Loucy (cell line): ENCODE data around the gene ENOX1.

ENCODE experiments used
- H2AFZ ChIP-seq: fragments of 200-600 bp; sonication (generic); 2 replicates; pipeline ENCODE4 v1.6.0; 2016; ENCODE audit warnings: antibody characterized with exemption, mild to moderate bottlenecking, low read length, moderate library complexity
- H3F3A ChIP-seq: fragments of 200-600 bp; 2 replicates; pipeline ENCODE4 v1.6.0; 2016; ENCODE audit warnings: antibody characterized with exemption, low read depth, mild to moderate bottlenecking
- H3K27me3 ChIP-seq: fragments of 200-600 bp; sonication (generic); 2 replicates; pipeline ENCODE4 v1.6.1; 2014; ENCODE audit warnings: low read length, mild to moderate bottlenecking; ENCODE audit not compliant: insufficient read depth, poor library complexity, severe bottlenecking
- H3K36me3 ChIP-seq: fragments of 200-600 bp; sonication (generic); 2 replicates; pipeline ENCODE4 v1.6.1; 2016; ENCODE audit warnings: low read length; ENCODE audit not compliant: insufficient read depth
- H3K4me1 ChIP-seq: fragments of 200-600 bp; sonication (generic); 2 replicates; pipeline ENCODE4 v1.5.1; 2014; ENCODE audit warnings: low read length, mild to moderate bottlenecking; ENCODE audit not compliant: insufficient read depth, poor library complexity, severe bottlenecking
- H3K4me2 ChIP-seq: fragments of 200-600 bp; sonication (generic); 2 replicates; pipeline ENCODE4 v1.6.0; 2014; ENCODE audit warnings: antibody characterized with exemption, low read length, low read depth, mild to moderate bottlenecking; ENCODE audit not compliant: poor library complexity, severe bottlenecking
- H3K4me3 ChIP-seq: fragments of 200-600 bp; sonication (generic); 2 replicates; pipeline ENCODE4 v1.5.1; 2014; ENCODE audit warnings: low read length, mild to moderate bottlenecking, mixed read lengths; ENCODE audit not compliant: poor library complexity, severe bottlenecking
- H3K79me2 ChIP-seq: fragments of 200-600 bp; sonication (generic); 2 replicates; pipeline ENCODE4 v1.6.1; 2014; ENCODE audit warnings: low read length; ENCODE audit not compliant: insufficient read depth
- H3K9ac ChIP-seq: fragments of 200-600 bp; sonication (generic); 2 replicates; pipeline ENCODE4 v1.6.0; 2014; ENCODE audit warnings: mild to moderate bottlenecking, low read depth, low read length, moderate library complexity; ENCODE audit not compliant: poor library complexity, severe bottlenecking
- H3K9me2 ChIP-seq: fragments of 200-600 bp; sonication (generic); replicated peaks from 2 replicates; pipeline ENCODE4 v1.6.1; 2016; ENCODE audit warnings: low read depth, low read length, mixed read lengths
- H3K9me3 ChIP-seq: fragments of 200-600 bp; sonication (generic); 2 replicates; pipeline ENCODE4 v1.6.1; 2014; ENCODE audit warnings: mild to moderate bottlenecking, antibody characterized with exemption, low read length, low read depth; ENCODE audit not compliant: insufficient read depth
- H4K20me1 ChIP-seq: fragments of 200-600 bp; sonication (generic); 2 replicates; pipeline ENCODE4 v1.6.0; 2014; ENCODE audit warnings: antibody characterized with exemption, low read length, mild to moderate bottlenecking; ENCODE audit not compliant: insufficient read depth, poor library complexity, severe bottlenecking
- EZH2phosphoT487 ChIP-seq: fragments of 200-600 bp; IDR thresholded peaks from 2 replicates; pipeline ENCODE4 v1.6.1; 2018; ENCODE audit warnings: antibody characterized with exemption, mild to moderate bottlenecking, moderate library complexity, borderline replicate concordance
- TF ChIP-seq, protein P1 (sequence below): fragments of 200-600 bp; sonication (generic); conservative IDR thresholded peaks from 2 replicates; pipeline ENCODE4 v1.5.1; 2014; ENCODE audit warnings: mild to moderate bottlenecking, antibody characterized with exemption, low read length

Gene ENOX1

DNA sequence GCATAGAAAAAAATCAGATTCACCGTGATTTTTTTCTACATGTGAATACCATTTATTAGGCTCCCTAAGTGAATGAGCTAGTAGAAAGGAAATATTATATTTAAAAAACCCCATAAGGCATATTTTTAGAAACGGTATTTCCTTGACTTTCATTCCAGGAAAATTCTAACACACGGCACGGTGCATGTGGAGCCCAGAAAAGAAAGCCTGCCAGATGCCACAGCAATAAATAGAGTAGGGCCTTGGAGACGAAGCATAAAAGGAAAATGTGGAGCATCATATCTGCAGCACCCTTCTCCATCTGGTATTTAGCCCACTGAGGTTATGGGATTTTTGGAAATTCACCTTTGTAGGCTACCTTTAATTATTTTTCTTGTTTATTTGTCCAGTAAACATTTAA, 314.4 kb downstream of the ENOX1 start:
- H3K9me3 ChIP-seq = no peaks in the 10 kb centered on the region
- no peaks in the 10 kb centered on the region for H3K79me2 ChIP-seq
- H4K20me1 ChIP-seq = no peaks in the 10 kb centered on the region
- TF ChIP-seq, protein P1, sequence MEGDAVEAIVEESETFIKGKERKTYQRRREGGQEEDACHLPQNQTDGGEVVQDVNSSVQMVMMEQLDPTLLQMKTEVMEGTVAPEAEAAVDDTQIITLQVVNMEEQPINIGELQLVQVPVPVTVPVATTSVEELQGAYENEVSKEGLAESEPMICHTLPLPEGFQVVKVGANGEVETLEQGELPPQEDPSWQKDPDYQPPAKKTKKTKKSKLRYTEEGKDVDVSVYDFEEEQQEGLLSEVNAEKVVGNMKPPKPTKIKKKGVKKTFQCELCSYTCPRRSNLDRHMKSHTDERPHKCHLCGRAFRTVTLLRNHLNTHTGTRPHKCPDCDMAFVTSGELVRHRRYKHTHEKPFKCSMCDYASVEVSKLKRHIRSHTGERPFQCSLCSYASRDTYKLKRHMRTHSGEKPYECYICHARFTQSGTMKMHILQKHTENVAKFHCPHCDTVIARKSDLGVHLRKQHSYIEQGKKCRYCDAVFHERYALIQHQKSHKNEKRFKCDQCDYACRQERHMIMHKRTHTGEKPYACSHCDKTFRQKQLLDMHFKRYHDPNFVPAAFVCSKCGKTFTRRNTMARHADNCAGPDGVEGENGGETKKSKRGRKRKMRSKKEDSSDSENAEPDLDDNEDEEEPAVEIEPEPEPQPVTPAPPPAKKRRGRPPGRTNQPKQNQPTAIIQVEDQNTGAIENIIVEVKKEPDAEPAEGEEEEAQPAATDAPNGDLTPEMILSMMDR = no peak
- TF ChIP-seq EZH2phosphoT487 = no peak
- H3K27me3 ChIP-seq = no peaks in the 10 kb centered on the region
- H3K36me3 ChIP-seq = no peaks in the 10 kb centered on the region
- no peaks in the 10 kb centered on the region for H3F3A ChIP-seq
- H3K4me3 ChIP-seq = no peak overlapping the region
- H3K9ac ChIP-seq = no peak overlapping the region
- H3K4me2 ChIP-seq = no peak overlapping the region
- H3K4me1 ChIP-seq = no peaks in the 10 kb centered on the region
- no peaks in the 10 kb centered on the region for H3K9me2 ChIP-seq
- no peak overlapping the region for H2AFZ ChIP-seq

DNA sequence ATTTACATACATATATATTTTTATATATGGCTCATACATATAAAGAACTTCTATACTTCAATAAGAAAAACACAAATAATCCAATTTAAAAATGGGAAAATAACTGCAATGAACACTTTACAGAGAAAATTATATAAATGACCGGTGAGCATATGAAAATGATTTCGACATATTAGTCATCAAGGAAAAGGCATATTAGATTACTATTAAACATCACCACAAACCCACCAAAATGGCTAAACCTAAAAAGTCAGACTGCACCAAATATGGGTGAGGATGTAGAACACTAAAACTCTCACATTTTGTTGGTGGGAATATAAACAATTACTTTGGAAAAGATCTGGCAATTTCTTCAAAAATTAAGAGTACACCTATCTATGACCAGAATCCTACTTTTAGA, 316.2 kb downstream of the ENOX1 start:
- no peaks in the 10 kb centered on the region for H3K36me3 ChIP-seq
- no peak overlapping the region for H3K4me2 ChIP-seq
- H2AFZ ChIP-seq = no peak overlapping the region
- no peaks in the 10 kb centered on the region for H3K4me1 ChIP-seq
- TF ChIP-seq, protein P1 = no peak
- TF ChIP-seq EZH2phosphoT487 = no peak
- no peaks in the 10 kb centered on the region for H3K9me2 ChIP-seq
- H3K27me3 ChIP-seq = no peaks in the 10 kb centered on the region
- H3K4me3 ChIP-seq = no peak overlapping the region
- no peaks in the 10 kb centered on the region for H4K20me1 ChIP-seq
- no peak overlapping the region for H3K9ac ChIP-seq
- no peaks in the 10 kb centered on the region for H3F3A ChIP-seq
- no peaks in the 10 kb centered on the region for H3K9me3 ChIP-seq
- H3K79me2 ChIP-seq = no peaks in the 10 kb centered on the region

- no peaks in the 10 kb centered on the region for H3K27me3 ChIP-seq
- H2AFZ ChIP-seq = no peak overlapping the region
- H3K36me3 ChIP-seq = no peaks in the 10 kb centered on the region
- H3K9me2 ChIP-seq = no peaks in the 10 kb centered on the region
- H3K4me2 ChIP-seq = no peak overlapping the region
- no peaks in the 10 kb centered on the region for H3K9me3 ChIP-seq
- no peak overlapping the region for H3K9ac ChIP-seq
- H3K79me2 ChIP-seq = no peaks in the 10 kb centered on the region
- no peaks in the 10 kb centered on the region for H3K4me1 ChIP-seq
- no peaks in the 10 kb centered on the region for H3F3A ChIP-seq
- no peak for TF ChIP-seq EZH2phosphoT487
- TF ChIP-seq, protein P1 = no peak
- H4K20me1 ChIP-seq = no peaks in the 10 kb centered on the region
- no peak overlapping the region for H3K4me3 ChIP-seq
These were observed 317.0 kb downstream of the ENOX1 start for GRCh38 chr13:43469791-43470190.
